Type B pancreatic cell (in vitro differentiated cells): ENCODE measurements around the gene FBLN7. TPM values are rescaled to one million over a fixed set of nuclear protein-coding genes. Genes with fewer than 3 reads are reported as not detected.

ENCODE experiments used
- DNase-seq: peaks from one replicate; pipeline ENCODE4 v3.0.0; 2021; ENCODE audit warnings: mixed read lengths; ENCODE audit not compliant: unreplicated experiment; ENCODE audit errors: extremely low spot score
- H3K27ac Mint-ChIP-seq: 2 replicates; pipeline ENCODE4 v1.8.0; 2021; ENCODE audit warnings: mild to moderate bottlenecking, mixed read lengths
- H3K27me3 Mint-ChIP-seq: 2 replicates; pipeline ENCODE4 v1.8.0; 2021; ENCODE audit warnings: mixed read lengths
- H3K36me3 Mint-ChIP-seq: 2 replicates; pipeline ENCODE4 v1.8.0; 2021; ENCODE audit warnings: mixed read lengths
- H3K4me1 Mint-ChIP-seq: one replicate; pipeline ENCODE4 v1.8.0; 2021; ENCODE audit warnings: mixed read lengths; ENCODE audit not compliant: unreplicated experiment
- H3K4me3 Mint-ChIP-seq: 2 replicates; pipeline ENCODE4 v1.8.0; 2021; ENCODE audit warnings: mild to moderate bottlenecking, mixed read lengths
- H3K9me3 Mint-ChIP-seq: 2 replicates; pipeline ENCODE4 v1.8.0; 2021; ENCODE audit warnings: mixed read lengths
- total RNA-seq: library from RNA; stranded (reverse); gene quantifications from 2 replicates; pipeline ENCODE4 v1.2.1, GENCODE V29; 2021; ENCODE audit warnings: low replicate concordance
- TF ChIP-seq, protein P1 (sequence below): fragments of 200-600 bp; sonication (generic); conservative IDR thresholded peaks from 2 replicates; pipeline ENCODE4 v1.5.0; 2021; ENCODE audit warnings: antibody characterized with exemption, mild to moderate bottlenecking

The FBLN7 gene
- total RNA-seq, 1 donor from 2014 or later: 9.5 TPM

DNA sequence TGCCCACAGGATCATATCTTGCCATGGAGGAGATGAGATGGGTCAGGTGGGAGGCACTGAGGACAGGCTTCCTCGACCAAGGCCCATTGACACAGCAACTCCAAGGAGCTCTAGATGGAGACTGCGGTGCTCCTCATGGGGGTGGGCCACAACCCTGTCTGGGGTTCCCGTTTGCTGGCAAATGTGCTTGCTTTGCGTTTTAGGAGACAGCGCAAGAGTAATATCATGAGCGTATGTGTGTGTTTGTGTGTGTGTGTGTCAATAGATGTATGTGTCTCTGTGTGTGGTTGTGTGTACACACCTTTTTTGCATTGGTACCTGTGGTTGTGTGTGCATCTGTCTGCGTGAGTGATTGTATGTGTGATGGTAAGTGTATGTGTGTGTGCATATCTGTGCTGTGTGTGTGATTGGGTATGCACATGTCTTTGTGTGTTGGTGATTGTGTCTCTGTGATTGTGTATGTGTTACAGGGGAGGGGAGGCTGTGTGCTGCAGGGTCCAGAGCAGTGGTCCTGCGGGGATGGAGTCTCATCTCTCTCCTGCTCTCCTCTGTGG lies 4.4 kb downstream of the FBLN7 start:
- Mint-ChIP-seq H3K36me3 (peaks cover 5% of the 10 kb centered on the region), H3K27me3 (peaks cover 25% of the 10 kb centered on the region), H3K27ac (no peak overlapping the region), H3K4me3 (peak overlapping the region; percentile 69), H3K9me3 (no peaks in the 10 kb centered on the region), H3K4me1 (peaks cover 3% of the 10 kb centered on the region)
- TF ChIP-seq, protein P1, sequence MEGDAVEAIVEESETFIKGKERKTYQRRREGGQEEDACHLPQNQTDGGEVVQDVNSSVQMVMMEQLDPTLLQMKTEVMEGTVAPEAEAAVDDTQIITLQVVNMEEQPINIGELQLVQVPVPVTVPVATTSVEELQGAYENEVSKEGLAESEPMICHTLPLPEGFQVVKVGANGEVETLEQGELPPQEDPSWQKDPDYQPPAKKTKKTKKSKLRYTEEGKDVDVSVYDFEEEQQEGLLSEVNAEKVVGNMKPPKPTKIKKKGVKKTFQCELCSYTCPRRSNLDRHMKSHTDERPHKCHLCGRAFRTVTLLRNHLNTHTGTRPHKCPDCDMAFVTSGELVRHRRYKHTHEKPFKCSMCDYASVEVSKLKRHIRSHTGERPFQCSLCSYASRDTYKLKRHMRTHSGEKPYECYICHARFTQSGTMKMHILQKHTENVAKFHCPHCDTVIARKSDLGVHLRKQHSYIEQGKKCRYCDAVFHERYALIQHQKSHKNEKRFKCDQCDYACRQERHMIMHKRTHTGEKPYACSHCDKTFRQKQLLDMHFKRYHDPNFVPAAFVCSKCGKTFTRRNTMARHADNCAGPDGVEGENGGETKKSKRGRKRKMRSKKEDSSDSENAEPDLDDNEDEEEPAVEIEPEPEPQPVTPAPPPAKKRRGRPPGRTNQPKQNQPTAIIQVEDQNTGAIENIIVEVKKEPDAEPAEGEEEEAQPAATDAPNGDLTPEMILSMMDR: no peak
- no peak for DNase-seq

DNA sequence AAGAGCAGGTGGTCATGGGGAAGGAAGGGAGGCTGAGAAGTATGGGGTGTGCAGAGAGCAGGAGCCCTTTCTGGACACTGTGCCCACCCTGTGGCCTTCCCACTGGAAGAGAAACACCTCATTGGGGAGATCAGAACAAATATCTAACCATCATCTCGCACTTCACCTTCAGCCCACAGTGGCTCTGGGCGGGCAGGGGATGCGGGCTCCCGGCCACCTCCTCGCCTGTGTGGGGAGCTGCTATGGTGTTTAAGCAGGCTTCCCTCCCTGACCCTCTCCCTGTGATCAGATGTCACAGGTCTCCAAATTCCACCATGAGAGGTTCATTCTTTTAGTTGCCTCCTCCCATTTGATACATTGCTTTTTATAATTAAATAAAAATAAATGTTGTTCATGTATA lies 5.0 kb downstream of the FBLN7 start:
- Mint-ChIP-seq H3K36me3 (peaks cover 5% of the 10 kb centered on the region), H3K4me3 (no peak overlapping the region), H3K9me3 (no peaks in the 10 kb centered on the region), H3K27me3 (peaks cover 21% of the 10 kb centered on the region), H3K4me1 (peaks cover 7% of the 10 kb centered on the region), H3K27ac (no peak overlapping the region)
- no peak for DNase-seq
- TF ChIP-seq, protein P1: no peak

DNA sequence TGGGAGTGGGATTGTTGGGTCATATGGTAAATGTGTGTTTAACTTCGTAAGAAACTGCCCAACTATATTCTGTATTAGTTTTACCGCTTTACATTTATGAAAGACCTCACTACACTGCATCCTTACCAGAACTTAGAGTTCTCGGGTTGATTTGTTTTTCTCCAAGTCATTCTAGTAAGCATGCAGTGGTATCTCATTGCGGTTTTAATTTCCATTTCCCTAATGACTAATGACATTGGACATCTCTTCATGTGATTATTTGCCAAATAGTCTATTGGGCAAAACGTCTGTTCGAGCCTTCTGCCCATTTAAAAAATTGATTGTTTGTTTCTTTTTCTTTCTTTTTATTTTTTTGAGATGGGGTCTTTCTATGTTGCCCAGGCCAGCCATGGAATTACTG lies 6.8 kb downstream of the FBLN7 start:
- H3K36me3 Mint-ChIP-seq: peaks cover 5% of the 10 kb centered on the region

DNA sequence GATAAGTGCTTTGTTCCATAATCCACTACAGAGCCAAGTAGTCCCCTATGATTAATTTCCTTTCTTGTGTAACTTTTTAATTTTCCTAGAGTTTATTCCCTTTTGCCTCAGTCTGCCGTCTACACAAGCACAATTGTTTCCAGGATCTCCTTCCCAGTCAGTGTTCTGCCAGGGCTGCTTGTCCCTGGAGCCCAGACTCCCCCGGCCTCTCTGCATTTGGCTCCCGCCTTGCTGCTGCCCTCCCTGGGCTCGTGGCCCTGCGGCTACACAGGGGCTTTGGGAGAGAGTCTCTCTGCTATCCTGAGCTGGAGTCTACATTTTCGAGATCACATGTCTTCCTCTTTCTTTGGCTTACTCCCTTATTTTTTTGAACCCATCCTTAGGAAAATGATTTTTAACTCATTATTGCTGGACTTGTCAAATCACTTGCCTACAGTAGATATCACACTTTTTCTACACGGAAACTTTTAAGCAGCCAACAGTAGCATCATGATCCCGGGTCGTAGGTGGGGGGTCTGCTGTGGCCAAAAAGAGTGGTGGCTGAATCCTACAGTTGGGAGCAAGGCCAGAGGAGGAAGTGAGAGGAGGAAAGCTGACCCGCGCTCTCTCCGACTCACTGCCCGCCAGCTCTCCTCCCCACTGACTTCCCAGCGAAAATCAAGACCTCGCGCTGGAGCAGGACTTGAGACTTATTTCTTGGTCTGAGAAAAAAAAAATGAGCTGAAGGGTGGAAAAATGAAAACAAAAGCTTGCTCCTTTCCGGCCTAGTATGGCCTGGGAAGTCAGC lies 9.4 kb downstream of the FBLN7 start:
- H3K27me3 Mint-ChIP-seq: peaks cover 3% of the 10 kb centered on the region
- H3K27ac Mint-ChIP-seq: no peak overlapping the region
- peaks cover 4% of the 10 kb centered on the region for H3K36me3 Mint-ChIP-seq
- H3K4me3 Mint-ChIP-seq: no peak overlapping the region
- peaks cover 12% of the 10 kb centered on the region for H3K4me1 Mint-ChIP-seq
- DNase-seq: peak; percentile 36
- TF ChIP-seq, protein P1: no peak
- H3K9me3 Mint-ChIP-seq: no peaks in the 10 kb centered on the region

More for the DNA sequence above, 6.8 kb downstream of the FBLN7 start:
- H3K27me3 Mint-ChIP-seq: peaks cover 18% of the 10 kb centered on the region
- peaks cover 8% of the 10 kb centered on the region for H3K4me1 Mint-ChIP-seq
- no peak overlapping the region for H3K4me3 Mint-ChIP-seq
- H3K9me3 Mint-ChIP-seq: no peaks in the 10 kb centered on the region
- no peak for DNase-seq
- no peak overlapping the region for H3K27ac Mint-ChIP-seq
- TF ChIP-seq, protein P1: no peak

DNA sequence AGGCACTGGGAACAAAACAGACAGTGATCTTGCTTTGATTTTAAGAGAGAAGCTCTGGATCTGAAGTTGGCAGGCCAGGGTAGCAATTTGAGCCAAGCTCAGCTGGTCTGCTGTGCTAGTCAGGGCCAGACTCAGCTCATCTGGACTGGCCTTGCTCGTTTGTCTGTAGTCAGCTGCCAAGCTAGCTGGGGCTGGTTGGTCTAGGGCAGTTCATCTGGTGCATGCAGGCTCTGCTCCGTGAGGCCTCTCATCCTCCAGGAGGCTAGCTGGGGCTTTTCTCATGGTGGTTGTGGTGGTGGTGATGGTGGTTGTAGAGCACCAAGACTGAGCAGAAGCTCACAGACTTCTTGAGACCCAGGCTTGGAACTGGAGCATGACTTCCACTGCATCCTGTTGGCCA lies 10.3 kb downstream of the FBLN7 start:
- Mint-ChIP-seq H3K4me3 (no peak overlapping the region), H3K27me3 (no peaks in the 10 kb centered on the region), H3K36me3 (no peaks in the 10 kb centered on the region), H3K9me3 (no peaks in the 10 kb centered on the region), H3K4me1 (peaks cover 12% of the 10 kb centered on the region), H3K27ac (no peak overlapping the region)
- DNase-seq: peak; percentile 36
- TF ChIP-seq, protein P1: no peak
